ENCODE measurements around the gene DOK7.

GRCh38 chr4:3416270-3416669 lies 46.8 kb upstream of the DOK7 start:
- TF ChIP-seq, protein P1, sequence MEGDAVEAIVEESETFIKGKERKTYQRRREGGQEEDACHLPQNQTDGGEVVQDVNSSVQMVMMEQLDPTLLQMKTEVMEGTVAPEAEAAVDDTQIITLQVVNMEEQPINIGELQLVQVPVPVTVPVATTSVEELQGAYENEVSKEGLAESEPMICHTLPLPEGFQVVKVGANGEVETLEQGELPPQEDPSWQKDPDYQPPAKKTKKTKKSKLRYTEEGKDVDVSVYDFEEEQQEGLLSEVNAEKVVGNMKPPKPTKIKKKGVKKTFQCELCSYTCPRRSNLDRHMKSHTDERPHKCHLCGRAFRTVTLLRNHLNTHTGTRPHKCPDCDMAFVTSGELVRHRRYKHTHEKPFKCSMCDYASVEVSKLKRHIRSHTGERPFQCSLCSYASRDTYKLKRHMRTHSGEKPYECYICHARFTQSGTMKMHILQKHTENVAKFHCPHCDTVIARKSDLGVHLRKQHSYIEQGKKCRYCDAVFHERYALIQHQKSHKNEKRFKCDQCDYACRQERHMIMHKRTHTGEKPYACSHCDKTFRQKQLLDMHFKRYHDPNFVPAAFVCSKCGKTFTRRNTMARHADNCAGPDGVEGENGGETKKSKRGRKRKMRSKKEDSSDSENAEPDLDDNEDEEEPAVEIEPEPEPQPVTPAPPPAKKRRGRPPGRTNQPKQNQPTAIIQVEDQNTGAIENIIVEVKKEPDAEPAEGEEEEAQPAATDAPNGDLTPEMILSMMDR (conservative IDR thresholded peaks at IDR 0.05 in 1 of 2, IDR thresholded peaks at IDR 0.05 in 1 of 2; ENCODE audit: low read depth in 1 of 2, low read length in 2 of 2): no peak
- no peak for TF ChIP-seq EZH2 (IDR thresholded peaks at IDR 0.05; ENCODE audit: low read length, missing control alignments)

Data from fibroblast of lung (primary cell).